Fibroblast of pulmonary artery (primary cell): ENCODE results near the gene SIGLEC9.
"Not testable (repeated sequence)": the region's sequence is repeated elsewhere in the genome, so short reads cannot be mapped to it uniquely, and the experiment has no call there.

Experiments
- DNase-seq: peaks from one replicate; pipeline ENCODE4 v3.0.0-alpha.2; 2010; ENCODE audit warnings: low read depth
- H3K4me3 ChIP-seq: replicated peaks from 2 replicates; pipeline ENCODE4 v1.5.1; 2011; ENCODE audit warnings: low read depth, mild to moderate bottlenecking, control low read depth, low read length, moderate library complexity
- TF ChIP-seq, protein P1 (sequence below): IDR thresholded peaks from 2 replicates; pipeline ENCODE4 v1.5.1; 2011; ENCODE audit warnings: mild to moderate bottlenecking, control low read depth, low read length, inconsistent platforms; ENCODE audit errors: missing control alignments

The SIGLEC9 gene

DNA sequence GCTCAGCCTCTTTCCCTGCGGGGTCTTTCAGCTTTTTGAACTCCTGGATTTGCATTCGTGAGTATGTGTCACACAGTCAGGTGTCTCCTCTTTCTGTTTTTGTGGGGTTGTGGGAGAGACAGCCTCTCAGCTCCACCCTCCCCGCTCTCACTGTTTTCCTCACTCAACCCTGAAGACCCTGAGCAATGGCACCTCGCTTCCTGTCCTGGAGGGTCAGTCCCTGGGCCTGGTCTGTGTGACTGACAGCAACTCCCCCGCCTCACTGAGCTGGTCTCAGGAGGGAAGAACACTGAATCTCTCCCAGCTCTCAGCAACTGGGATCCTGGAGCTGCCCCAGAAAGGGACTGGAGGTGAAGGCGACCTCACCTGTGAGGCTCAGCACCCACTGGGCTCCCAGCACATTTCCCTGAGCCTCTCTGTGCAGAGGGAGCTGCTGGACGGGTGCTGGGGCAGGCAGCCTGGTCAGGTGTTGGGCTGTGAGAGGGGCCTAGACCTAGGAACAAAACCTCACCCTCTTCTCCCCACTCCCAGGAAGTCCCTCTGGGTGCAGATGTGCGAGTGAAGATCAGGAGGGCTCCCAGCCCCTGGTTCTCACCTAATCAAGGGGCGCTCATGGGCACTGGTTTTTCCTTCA lies 13.2 kb downstream of the SIGLEC9 start:
- no peak overlapping the region for H3K4me3 ChIP-seq
- no peak for DNase-seq
- TF ChIP-seq, protein P1, sequence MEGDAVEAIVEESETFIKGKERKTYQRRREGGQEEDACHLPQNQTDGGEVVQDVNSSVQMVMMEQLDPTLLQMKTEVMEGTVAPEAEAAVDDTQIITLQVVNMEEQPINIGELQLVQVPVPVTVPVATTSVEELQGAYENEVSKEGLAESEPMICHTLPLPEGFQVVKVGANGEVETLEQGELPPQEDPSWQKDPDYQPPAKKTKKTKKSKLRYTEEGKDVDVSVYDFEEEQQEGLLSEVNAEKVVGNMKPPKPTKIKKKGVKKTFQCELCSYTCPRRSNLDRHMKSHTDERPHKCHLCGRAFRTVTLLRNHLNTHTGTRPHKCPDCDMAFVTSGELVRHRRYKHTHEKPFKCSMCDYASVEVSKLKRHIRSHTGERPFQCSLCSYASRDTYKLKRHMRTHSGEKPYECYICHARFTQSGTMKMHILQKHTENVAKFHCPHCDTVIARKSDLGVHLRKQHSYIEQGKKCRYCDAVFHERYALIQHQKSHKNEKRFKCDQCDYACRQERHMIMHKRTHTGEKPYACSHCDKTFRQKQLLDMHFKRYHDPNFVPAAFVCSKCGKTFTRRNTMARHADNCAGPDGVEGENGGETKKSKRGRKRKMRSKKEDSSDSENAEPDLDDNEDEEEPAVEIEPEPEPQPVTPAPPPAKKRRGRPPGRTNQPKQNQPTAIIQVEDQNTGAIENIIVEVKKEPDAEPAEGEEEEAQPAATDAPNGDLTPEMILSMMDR, result no peak

GRCh38 chr19:51138549-51138979 lies 13.9 kb downstream of the SIGLEC9 start:
- TF ChIP-seq, protein P1, result no peak
- peak; percentile 65 for DNase-seq
- H3K4me3 ChIP-seq, result no peak overlapping the region

- DNase-seq, result no peak
- no peak overlapping the region for H3K4me3 ChIP-seq
- TF ChIP-seq, protein P1, result no peak
Observed at GRCh38 chr19:51139299-51140014, 14.8 kb downstream of the SIGLEC9 start.

DNA sequence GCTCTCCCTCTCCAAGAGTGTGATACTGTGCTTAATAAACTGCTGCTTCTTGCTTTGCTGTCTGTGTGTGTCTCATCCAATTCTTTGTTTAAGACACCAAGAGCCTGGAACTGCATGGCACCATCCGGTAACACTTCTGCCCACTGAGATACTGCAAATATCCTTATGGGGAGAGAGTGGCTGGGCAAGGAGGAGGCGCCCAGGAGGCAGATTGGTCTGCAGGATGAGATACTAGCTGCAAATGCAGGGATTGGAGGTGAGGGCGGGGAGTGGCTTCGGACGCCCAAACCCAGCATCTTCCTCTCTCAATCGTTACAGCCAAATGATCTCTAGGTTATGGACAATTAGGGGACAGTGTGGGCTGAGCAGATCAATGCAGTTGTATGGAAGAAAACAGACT lies 15.7 kb downstream of the SIGLEC9 start:
- H3K4me3 ChIP-seq, result no peak overlapping the region
- no peak for DNase-seq
- TF ChIP-seq, protein P1, result no peak

DNA sequence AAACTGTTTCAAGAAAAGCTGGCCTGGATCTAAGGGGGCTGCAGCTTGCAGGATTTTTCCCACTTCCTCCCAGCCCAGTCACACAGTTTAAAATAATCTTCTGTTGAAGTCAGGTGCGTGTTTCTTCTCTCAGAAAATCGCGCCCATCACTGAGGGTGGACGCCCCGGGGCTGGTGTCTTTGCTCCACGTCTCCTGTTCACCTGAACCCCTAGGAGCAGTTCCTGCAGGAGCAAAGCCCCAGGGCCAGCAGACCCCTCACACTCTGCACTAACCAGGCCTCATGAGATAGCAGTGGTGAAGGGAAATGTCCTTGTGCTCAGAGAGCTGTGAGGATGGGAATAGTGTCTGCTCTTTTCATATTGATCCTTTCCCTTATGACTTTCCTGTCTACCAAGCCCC lies 16.5 kb downstream of the SIGLEC9 start:
- TF ChIP-seq, protein P1, result no peak
- no peak for DNase-seq
- no peak overlapping the region for H3K4me3 ChIP-seq

DNA sequence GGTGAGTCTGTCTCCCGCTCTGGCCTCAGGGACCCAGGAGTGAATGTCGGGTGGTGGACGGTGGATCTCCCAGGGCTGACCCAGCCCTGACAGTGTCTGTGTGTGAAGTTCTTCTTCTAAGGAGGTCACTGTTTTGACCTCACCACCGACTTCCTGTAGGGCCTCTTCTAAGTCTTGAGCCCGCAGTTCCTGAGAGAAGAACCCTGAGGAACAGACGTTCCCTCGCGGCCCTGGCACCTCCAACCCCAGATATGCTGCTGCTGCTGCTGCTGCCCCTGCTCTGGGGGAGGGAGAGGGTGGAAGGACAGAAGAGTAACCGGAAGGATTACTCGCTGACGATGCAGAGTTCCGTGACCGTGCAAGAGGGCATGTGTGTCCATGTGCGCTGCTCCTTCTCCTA lies 17.4 kb downstream of the SIGLEC9 start, which contains the start of gene SIGLEC7:
Gene SIGLEC7, plus strand, starts transcription at position 183 of the 400 bp plus-strand sequence. Its CDS starts 69 bp downstream, at position 252.
- DNase-seq, result no peak
- TF ChIP-seq, protein P1, result no peak
- H3K4me3 ChIP-seq, result no peak within 1 kb of the TSS

DNA sequence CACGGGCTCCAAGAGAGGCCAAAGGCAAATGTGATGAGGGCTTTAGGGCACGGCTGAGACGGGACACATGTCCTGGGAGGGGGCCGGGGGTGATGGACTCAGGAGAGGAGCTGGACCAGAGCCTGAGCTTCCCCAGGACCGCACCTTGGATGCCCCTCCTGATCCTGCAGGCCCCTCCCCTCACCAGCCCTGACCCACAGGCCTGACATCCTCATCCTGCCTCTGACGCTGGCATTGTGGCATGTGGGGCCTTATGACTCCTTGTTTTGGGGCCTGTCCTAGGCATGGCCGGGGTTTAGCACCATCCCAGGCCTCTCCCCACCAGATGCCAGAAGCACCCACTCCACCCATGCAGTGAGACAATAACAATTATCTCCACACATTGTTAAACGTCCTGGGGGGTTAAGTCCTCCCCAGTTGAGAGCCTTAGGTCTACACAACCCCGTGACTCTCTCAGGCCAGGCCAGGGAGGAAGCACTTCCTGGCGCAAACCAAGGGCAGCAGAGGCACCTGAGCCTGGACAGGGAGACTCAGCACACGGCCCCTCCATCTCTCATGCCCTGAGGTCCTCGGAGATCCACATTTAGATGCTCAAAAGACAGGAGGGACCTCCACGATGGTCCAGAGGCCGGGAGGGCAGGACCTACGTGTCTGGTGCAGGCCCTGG lies 18.2 kb downstream of the SIGLEC9 start:
- H3K4me3 ChIP-seq, DNase-seq: not testable (repeated sequence)
